Activated naive CD8-positive, alpha-beta T cell treated with anti-CD3 and anti-CD28 coated beads for 36 hours (primary cell): ENCODE results near the gene PRM1. TPM values are rescaled to one million over a fixed set of nuclear protein-coding genes. Genes with fewer than 3 reads are reported as not detected.
A peak's percentile ranks its signal among the peaks of the same experiment; 100 is the strongest.

Experiments used
- DNase-seq: peaks from one replicate; pipeline ENCODE4 v3.0.0; 2021
- H3K27ac Mint-ChIP-seq: one replicate; pipeline ENCODE4 v1.8.0; 2022; ENCODE audit warnings: mild to moderate bottlenecking, moderate library complexity, mixed read lengths
- H3K27me3 Mint-ChIP-seq: one replicate; pipeline ENCODE4 v1.8.0; 2022; ENCODE audit warnings: mild to moderate bottlenecking, mixed read lengths
- H3K36me3 Mint-ChIP-seq: one replicate; pipeline ENCODE4 v1.8.0; 2021; ENCODE audit warnings: mild to moderate bottlenecking, mixed read lengths
- H3K4me1 Mint-ChIP-seq: one replicate; pipeline ENCODE4 v1.8.0; 2021; ENCODE audit warnings: mixed read lengths
- H3K4me3 Mint-ChIP-seq: one replicate; pipeline ENCODE4 v1.8.0; 2022; ENCODE audit warnings: mild to moderate bottlenecking, moderate library complexity, mixed read lengths
- H3K9me3 Mint-ChIP-seq: one replicate; pipeline ENCODE4 v1.8.0; 2022; ENCODE audit warnings: mixed read lengths
- total RNA-seq, 2 experiments: library from RNA; stranded (reverse); gene quantifications; one replicate each; pipeline ENCODE4 v1.2.3, GENCODE V29; 2021

Gene PRM1
- total RNA-seq, 2 experiments from 2014 or later = not detected

- Mint-ChIP-seq H3K4me1 (peaks cover 64% of the 10 kb centered on the region), H3K27me3 (no peaks in the 10 kb centered on the region), H3K27ac (peak overlapping the region; percentile 57), H3K4me3 (no peak overlapping the region), H3K36me3 (no peaks in the 10 kb centered on the region), H3K9me3 (no peaks in the 10 kb centered on the region)
- no peak for DNase-seq
Measured at GRCh38 chr16:11234884-11235702, 46.0 kb downstream of the PRM1 start.

- peaks cover 66% of the 10 kb centered on the region for H3K4me1 Mint-ChIP-seq
Measured at GRCh38 chr16:11233727-11234376, 47.3 kb downstream of the PRM1 start.

GRCh38 chr16:11232852-11233726, 48.0 kb downstream of the PRM1 start:
- no peaks in the 10 kb centered on the region for H3K9me3 Mint-ChIP-seq
- H3K36me3 Mint-ChIP-seq = no peaks in the 10 kb centered on the region
- peak overlapping the region; percentile 97 for H3K27ac Mint-ChIP-seq
- H3K27me3 Mint-ChIP-seq = no peaks in the 10 kb centered on the region
- H3K4me1 Mint-ChIP-seq = peaks cover 70% of the 10 kb centered on the region
- peak overlapping the region; percentile 62 for H3K4me3 Mint-ChIP-seq
- peak; percentile 94 for DNase-seq

More at GRCh38 chr16:11233727-11234376, 47.3 kb downstream of the PRM1 start:
- Mint-ChIP-seq H3K4me3 (peak overlapping the region; percentile 62), H3K9me3 (no peaks in the 10 kb centered on the region), H3K27ac (peak overlapping the region; percentile 97), H3K36me3 (no peaks in the 10 kb centered on the region), H3K27me3 (no peaks in the 10 kb centered on the region)
- peak; percentile 81 for DNase-seq

GRCh38 chr16:11232302-11232851, 48.8 kb downstream of the PRM1 start:
- no peaks in the 10 kb centered on the region for H3K36me3 Mint-ChIP-seq
- H3K9me3 Mint-ChIP-seq = no peaks in the 10 kb centered on the region
- H3K27ac Mint-ChIP-seq = peak overlapping the region; percentile 97
- DNase-seq = no peak
- H3K27me3 Mint-ChIP-seq = no peaks in the 10 kb centered on the region
- H3K4me3 Mint-ChIP-seq = peak overlapping the region; percentile 62
- peaks cover 64% of the 10 kb centered on the region for H3K4me1 Mint-ChIP-seq

GRCh38 chr16:11231367-11231970, 49.7 kb downstream of the PRM1 start:
- Mint-ChIP-seq H3K4me1 (peaks cover 57% of the 10 kb centered on the region), H3K27ac (peak overlapping the region; percentile 97)

More at GRCh38 chr16:11231367-11231970, 49.7 kb downstream of the PRM1 start:
- no peaks in the 10 kb centered on the region for H3K27me3 Mint-ChIP-seq
- no peaks in the 10 kb centered on the region for H3K36me3 Mint-ChIP-seq
- no peak overlapping the region for H3K4me3 Mint-ChIP-seq
- no peaks in the 10 kb centered on the region for H3K9me3 Mint-ChIP-seq
- no peak for DNase-seq

Other genes with a start within 250 kb of the PRM1 start
- 10 to 100 TPM; 30.8 to 32.9 TPM for gene SOCS1, start 25.1 kb downstream of the PRM1 start, total RNA-seq
- gene TNP2, start 12.0 kb downstream of the PRM1 start, total RNA-seq = not detected
- not detected for gene PRM3, start 7.7 kb downstream of the PRM1 start, total RNA-seq
- not detected for gene PRM2, start 4.8 kb downstream of the PRM1 start, total RNA-seq
- 10 to 100 TPM; 50.1 to 56.1 TPM for gene RMI2, start 64.1 kb upstream of the PRM1 start, total RNA-seq